HEK293T (cell line): ENCODE results near the gene NFASC.

ENCODE experiments used
- CTCF ChIA-PET: fragments of 350-600 bp; formaldehyde crosslinking; extraction: SDS; loops from one replicate; lab custom pipeline; 2021; ENCODE audit warnings: antibody characterized with exemption, inconsistent platforms; lab: Yijun Ruan, JAX
- POLR2A ChIA-PET: fragments of 350-600 bp; formaldehyde crosslinking; extraction: SDS; loops from one replicate; lab custom pipeline; 2020; ENCODE audit warnings: antibody characterized with exemption, inconsistent platforms; lab: Yijun Ruan, JAX
- DNase-seq: peaks from one replicate; pipeline ENCODE4 v3.0.0; 2012; ENCODE audit warnings: mixed read lengths; ENCODE audit errors: extremely low spot score
- ARNT ChIP-seq: fragments of 450-650 bp; IDR thresholded peaks from 2 replicates; pipeline ENCODE4 v1.6.1; 2017; ENCODE audit warnings: mild to moderate bottlenecking
- BHLHE40 ChIP-seq: fragments of 450-650 bp; IDR thresholded peaks from 2 replicates; pipeline ENCODE4 v1.6.1; 2016; ENCODE audit warnings: mild to moderate bottlenecking, moderate library complexity, borderline replicate concordance
- CTBP1 ChIP-seq: fragments of 450-650 bp; IDR thresholded peaks from 2 replicates; pipeline ENCODE4 v1.6.1; 2016; ENCODE audit warnings: borderline replicate concordance
- ELF4 ChIP-seq: fragments of 450-650 bp; IDR thresholded peaks from 2 replicates; pipeline ENCODE4 v1.6.1; 2017; ENCODE audit warnings: antibody characterized with exemption
- FOXA1 ChIP-seq: fragments of 450-650 bp; IDR thresholded peaks from 2 replicates; pipeline ENCODE4 v1.6.1; 2016; ENCODE audit warnings: mild to moderate bottlenecking
- FOXK2 ChIP-seq: fragments of 450-650 bp; IDR thresholded peaks from 2 replicates; pipeline ENCODE4 v1.6.1; 2016; ENCODE audit warnings: mild to moderate bottlenecking
- FOXM1 ChIP-seq: fragments of 450-650 bp; IDR thresholded peaks from 2 replicates; pipeline ENCODE4 v1.6.1; 2017; ENCODE audit warnings: mild to moderate bottlenecking, borderline replicate concordance
- HDGF ChIP-seq: fragments of 450-650 bp; IDR thresholded peaks from 2 replicates; pipeline ENCODE4 v1.6.1; 2017; ENCODE audit warnings: antibody characterized with exemption, borderline replicate concordance
- L3MBTL2 ChIP-seq: fragments of 450-650 bp; conservative IDR thresholded peaks from 2 replicates; pipeline ENCODE4 v1.6.1; 2016; ENCODE audit warnings: mild to moderate bottlenecking
- LEF1 ChIP-seq: fragments of 450-650 bp; IDR thresholded peaks from 2 replicates; pipeline ENCODE4 v1.6.1; 2017; ENCODE audit warnings: mild to moderate bottlenecking, borderline replicate concordance
- NFRKB ChIP-seq: fragments of 450-650 bp; IDR thresholded peaks from 2 replicates; pipeline ENCODE4 v1.6.1; 2016; ENCODE audit warnings: mild to moderate bottlenecking, moderate library complexity
- SP1 ChIP-seq: fragments of 450-650 bp; IDR thresholded peaks from 2 replicates; pipeline ENCODE4 v1.6.1; 2017
- SUZ12 ChIP-seq: fragments of 450-650 bp; IDR thresholded peaks from 2 replicates; pipeline ENCODE4 v1.6.1; 2016; ENCODE audit warnings: mild to moderate bottlenecking
- TARDBP ChIP-seq: fragments of 450-650 bp; IDR thresholded peaks from 2 replicates; pipeline ENCODE4 v1.6.1; 2016
- ZNF384 ChIP-seq: fragments of 450-650 bp; IDR thresholded peaks from 2 replicates; pipeline ENCODE4 v1.6.1; 2016
- TF ChIP-seq, protein P1 (sequence below): fragments of 450-650 bp; IDR thresholded peaks from 2 replicates; pipeline ENCODE4 v1.6.1; 2016

Gene NFASC

DNA sequence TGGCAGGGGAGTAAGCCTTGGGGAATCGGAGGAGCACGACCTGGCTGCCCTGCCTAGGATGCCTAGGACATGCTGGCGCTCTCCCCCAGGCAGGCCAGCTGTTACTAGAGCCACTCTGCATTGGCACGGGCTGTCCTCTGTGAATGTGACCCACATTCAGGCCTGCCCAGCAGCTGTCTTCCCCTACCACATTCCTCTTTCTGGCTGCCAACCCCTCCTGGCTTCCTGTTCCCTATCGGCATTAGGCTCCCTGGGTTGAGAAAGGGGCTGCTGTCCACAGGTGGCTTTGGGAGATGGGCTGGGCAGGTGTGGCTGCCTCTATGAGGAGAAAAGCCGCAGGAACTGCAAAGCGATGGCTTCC, 2.3 kb upstream of the NFASC start:
- no peak for DNase-seq
- ChIA-PET CTCF (no interaction called here), POLR2A (no interaction called here)
- TF ChIP-seq ZNF384 = no peak
- no peak for TF ChIP-seq SP1
- no peak for TF ChIP-seq SUZ12
- TF ChIP-seq CTBP1 = no peak
- no peak for TF ChIP-seq ELF4
- no peak for TF ChIP-seq FOXK2
- TF ChIP-seq HDGF = no peak
- no peak for TF ChIP-seq ARNT
- no peak for TF ChIP-seq BHLHE40
- TF ChIP-seq FOXA1 = no peak
- TF ChIP-seq, protein P1, sequence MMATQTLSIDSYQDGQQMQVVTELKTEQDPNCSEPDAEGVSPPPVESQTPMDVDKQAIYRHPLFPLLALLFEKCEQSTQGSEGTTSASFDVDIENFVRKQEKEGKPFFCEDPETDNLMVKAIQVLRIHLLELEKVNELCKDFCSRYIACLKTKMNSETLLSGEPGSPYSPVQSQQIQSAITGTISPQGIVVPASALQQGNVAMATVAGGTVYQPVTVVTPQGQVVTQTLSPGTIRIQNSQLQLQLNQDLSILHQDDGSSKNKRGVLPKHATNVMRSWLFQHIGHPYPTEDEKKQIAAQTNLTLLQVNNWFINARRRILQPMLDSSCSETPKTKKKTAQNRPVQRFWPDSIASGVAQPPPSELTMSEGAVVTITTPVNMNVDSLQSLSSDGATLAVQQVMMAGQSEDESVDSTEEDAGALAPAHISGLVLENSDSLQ = no peak
- TF ChIP-seq NFRKB = no peak
- TF ChIP-seq FOXM1 = no peak
- no peak for TF ChIP-seq TARDBP

DNA sequence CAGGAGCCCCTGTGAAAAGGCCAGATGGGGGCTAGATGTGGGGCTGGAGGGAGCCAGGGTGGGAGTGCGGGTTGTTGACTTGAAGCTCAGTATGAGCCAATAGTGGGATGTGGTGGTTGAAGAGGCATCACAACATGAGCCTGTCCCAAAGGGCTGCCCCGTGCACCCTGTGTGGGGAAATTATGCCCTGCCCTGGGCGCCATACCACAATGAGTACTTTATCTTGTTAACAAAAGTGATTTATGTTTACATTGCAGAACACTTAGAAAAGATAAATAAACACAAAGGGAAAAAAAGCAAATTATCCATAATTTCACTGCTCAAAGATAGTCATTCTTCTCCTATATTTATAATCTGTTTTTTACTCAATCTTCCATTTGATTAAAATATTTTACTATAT, 1.6 kb upstream of the NFASC start:
- TF ChIP-seq SP1 = no peak
- no peak for TF ChIP-seq ELF4
- TF ChIP-seq HDGF = no peak
- TF ChIP-seq FOXK2 = no peak
- TF ChIP-seq SUZ12 = no peak
- TF ChIP-seq ARNT = no peak
- TF ChIP-seq FOXM1 = no peak
- TF ChIP-seq TARDBP = no peak
- no peak for TF ChIP-seq BHLHE40
- no peak for TF ChIP-seq CTBP1
- TF ChIP-seq LEF1 = no peak
- TF ChIP-seq ZNF384 = no peak
- no peak for TF ChIP-seq FOXA1
- TF ChIP-seq L3MBTL2 = no peak
- no peak for TF ChIP-seq NFRKB
- TF ChIP-seq, protein P1 = no peak
- ChIA-PET CTCF (no interaction called here), POLR2A (no interaction called here)
- no peak for DNase-seq

DNA sequence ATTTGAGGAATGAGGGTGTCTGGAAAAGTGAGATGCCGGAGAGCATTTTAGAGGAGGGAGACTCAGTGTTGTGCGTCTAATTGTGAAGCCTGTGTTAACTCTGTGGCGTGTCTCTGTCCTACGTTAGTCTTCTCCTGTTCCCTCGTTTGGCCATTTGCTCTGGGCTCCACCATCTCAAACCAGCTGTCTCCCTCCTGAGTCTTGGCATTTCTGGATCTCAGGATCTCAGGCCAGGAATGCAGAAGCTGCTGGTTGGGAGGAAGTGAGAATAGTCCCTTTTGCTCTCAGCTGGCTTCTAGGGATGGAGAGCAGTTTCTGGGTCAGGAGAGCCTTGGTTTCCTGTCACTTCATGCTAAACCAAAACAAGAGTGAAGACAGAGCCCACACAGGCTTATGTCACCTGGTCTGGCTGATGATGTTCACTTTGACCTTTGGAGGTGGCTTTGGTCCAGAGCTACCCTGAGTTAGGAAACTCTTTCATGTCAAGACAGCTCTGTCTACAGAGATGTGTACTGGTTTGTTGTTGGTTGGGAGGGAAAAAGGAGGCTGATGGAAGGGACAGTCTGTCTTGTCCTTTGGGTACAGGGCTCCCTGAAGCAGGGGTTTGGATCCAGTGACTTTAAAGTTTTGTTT, 859 bp downstream of the NFASC start:
- ChIA-PET POLR2A (no interaction called here), CTCF (no interaction called here)
- DNase-seq = no peak
- TF ChIP-seq BHLHE40 = no peak
- TF ChIP-seq L3MBTL2 = no peak
- TF ChIP-seq NFRKB = no peak
- TF ChIP-seq, protein P1 = no peak
- no peak for TF ChIP-seq FOXA1
- no peak for TF ChIP-seq ARNT
- TF ChIP-seq FOXK2 = no peak
- no peak for TF ChIP-seq SP1
- no peak for TF ChIP-seq HDGF
- no peak for TF ChIP-seq FOXM1
- TF ChIP-seq CTBP1 = no peak
- no peak for TF ChIP-seq TARDBP
- no peak for TF ChIP-seq ELF4

DNA sequence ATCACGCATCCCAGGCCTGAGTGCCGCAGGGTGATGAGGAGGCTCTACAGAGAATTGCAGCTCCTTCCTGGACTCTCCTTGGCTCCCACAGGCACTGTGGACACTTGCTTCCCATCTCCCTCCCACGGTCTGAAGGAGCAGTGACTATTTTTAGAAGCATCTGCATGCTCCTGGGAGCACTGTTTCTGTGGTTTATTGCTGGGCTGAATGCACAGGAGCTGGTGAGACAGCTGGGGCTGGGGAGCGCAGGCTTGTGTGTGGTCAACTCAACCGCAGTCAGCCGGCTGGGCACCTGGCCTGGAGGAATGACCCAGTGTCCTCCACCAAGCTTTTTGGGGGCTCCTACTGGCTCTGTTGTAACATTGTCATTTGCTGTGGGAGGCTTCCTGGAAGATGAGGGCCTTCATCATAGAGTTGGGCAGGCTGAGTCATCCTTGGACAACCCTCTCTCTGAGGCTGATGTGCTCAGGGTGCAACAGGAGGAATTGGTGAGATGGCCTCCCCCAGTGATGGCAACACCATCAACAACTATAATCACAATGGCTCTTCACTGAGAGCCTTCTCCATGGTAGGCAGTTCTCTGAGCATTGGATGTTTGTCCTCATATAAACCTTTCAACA, 1.7 kb downstream of the NFASC start:
- ChIA-PET POLR2A (no interaction called here), CTCF (no interaction called here)
- TF ChIP-seq HDGF = no peak
- TF ChIP-seq FOXM1 = no peak
- no peak for TF ChIP-seq L3MBTL2
- TF ChIP-seq ARNT = no peak
- no peak for TF ChIP-seq ELF4
- TF ChIP-seq SP1 = no peak
- TF ChIP-seq, protein P1 = no peak
- no peak for TF ChIP-seq FOXK2
- TF ChIP-seq NFRKB = no peak
- no peak for DNase-seq

DNA sequence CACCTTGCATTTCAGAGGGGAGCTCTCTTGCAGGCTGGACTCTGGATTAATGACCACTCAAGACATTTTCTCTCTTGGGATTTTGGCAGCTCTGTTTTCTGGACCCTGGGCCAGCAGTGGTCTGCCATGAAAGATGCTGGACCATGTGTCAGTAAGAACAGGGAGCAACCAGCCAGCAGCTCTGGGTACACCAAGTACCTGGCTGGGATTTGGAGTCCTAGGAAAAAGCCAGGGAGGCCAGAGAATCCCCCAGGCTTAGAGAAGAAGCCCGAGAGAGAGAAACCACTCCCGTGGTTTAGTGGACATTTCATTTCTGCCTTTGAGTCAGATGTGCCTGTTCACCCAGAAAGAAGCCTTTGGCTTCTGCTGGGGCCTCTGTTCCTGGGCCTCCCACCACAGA, 2.5 kb downstream of the NFASC start:
- ChIA-PET POLR2A (no interaction called here), CTCF (no interaction called here)
- TF ChIP-seq, protein P1 = no peak
- TF ChIP-seq SUZ12 = no peak
- TF ChIP-seq LEF1 = no peak
- TF ChIP-seq ARNT = no peak
- TF ChIP-seq FOXK2 = no peak
- TF ChIP-seq BHLHE40 = no peak
- TF ChIP-seq ELF4 = no peak
- no peak for TF ChIP-seq HDGF
- TF ChIP-seq L3MBTL2 = no peak
- TF ChIP-seq ZNF384 = no peak
- no peak for TF ChIP-seq FOXA1
- no peak for TF ChIP-seq TARDBP
- DNase-seq = no peak
